SHP77 treated with DMSO at 0.1 percent for 48 hours (cell line): ENCODE measurements around the gene PIEZO2.
"Not testable (repeated sequence)": the region's sequence is repeated elsewhere in the genome, so short reads cannot be mapped to it uniquely, and the experiment has no call there.

Source experiments
- DNase-seq: peaks from one replicate; lab custom pipeline; 2025; lab: John Stamatoyannopoulos, UW

The PIEZO2 gene

DNA sequence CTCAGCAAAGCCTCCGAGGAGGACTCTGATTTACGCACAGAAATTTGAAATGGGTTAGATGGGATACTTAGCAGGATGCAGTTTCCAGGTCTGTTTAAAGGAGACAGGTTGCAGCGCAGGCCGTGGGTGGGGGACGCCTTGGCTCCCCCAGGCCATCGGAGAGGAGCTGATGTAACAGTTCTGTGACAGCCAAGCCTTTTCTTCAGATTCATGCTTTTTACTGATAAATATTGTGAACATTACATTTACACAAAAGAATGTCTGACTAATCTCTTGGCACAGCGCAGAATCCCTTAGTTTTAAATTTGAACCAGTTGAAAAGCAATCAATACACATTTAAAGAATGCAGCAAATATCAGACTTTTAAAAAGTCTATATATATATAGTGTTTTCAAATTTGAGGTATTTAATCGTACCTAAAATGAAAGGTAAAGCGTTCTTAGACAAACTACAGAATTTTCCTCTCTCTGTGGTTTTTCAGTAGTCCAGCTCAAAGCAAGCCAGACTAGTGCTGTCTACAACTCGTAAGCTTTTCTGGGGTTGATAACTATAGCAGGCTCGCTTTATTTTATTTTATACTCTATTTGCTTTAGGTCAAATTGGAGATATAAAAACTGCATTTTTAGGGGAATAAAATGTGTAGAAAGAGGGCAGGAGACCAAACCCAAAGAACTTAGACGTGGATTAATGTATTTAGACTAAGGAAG lies 221.9 kb downstream of the PIEZO2 start:
- no peak for DNase-seq

DNA sequence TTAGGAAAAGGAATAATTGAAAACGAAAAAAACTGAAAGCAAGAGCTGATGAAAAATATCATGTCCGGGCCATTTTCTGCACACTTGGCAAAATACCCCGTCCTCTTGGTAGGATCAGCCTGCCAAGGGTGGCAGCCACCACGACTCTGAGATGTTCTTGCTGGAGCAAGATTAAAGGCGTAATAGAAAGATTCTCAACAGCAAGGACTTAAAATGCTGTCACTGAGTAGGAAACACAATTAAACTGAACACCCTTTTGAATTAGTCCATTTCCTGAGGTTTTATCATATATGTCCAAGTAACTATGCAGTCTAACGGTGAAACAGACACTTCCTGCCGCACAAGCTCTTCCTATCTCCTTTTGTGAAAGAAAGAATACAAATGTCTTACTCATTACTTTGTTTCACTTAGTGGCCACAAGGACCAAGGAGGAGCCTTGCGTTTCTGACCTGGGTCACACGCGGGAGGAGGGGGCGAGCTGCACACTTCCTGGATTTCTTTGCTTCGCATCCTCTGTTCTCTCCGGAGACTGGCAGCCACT lies 222.7 kb downstream of the PIEZO2 start:
- no peak for DNase-seq

DNA sequence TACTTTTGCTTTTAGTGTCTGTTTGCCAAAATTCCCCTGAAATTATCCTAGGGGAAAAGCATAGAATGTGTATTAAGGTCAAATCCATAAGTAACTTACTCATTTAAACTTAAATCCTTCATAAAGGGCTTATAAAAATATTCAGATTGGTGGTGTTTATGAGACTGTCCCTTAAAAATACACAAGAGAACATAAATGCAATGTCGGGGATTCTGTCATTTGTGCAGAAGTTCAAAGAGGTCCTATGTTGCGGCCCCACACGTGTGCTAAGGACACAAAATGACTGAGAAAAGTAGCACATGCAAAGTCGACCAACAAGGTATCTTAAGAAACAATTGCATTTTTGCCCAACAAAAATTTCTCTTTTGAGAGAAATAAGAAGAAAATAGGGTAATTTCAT lies 225.1 kb downstream of the PIEZO2 start:
- no peak for DNase-seq

DNA sequence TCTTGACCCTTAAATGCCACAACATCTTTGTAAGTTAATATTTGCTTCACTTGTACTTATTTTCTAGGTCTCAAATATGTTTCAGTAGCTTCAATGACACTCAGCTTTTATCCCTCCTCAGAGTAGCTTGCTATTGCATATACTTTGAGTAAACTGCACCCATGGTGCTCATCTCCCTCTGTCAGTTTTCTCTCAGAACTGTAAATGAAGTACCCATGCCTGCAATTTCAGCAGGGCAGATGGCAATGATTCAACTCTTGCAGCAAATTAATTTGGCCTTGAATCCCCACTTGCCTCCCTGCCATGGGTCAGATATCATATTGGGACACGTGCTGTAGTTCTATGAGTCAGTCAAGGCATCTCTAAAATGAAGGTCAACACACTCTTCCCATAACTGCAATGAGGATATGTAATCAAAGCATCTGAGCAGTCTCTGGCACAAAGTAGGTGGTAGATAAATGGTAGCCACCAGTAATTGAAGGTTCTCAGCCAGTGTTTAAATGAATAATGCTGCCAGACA lies 225.8 kb downstream of the PIEZO2 start:
- DNase-seq, result no peak

DNA sequence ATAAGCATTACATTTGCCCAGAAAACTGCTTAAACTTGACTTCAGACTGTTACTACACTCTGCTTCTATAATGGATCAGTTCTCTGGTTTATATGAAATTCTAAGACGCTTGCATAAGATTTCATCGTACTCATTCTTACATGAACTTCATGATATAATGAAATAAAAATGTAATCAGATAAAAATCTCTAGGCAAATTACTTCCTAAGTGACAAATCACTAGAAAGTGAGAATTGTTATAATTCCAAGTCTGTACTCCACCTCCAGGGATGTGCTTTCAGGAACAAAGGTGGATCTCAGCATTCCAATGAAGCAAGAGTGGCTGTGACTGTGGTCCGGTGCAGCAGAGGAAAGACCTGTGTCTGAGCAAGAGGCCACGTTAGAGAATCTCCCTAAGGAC lies 226.2 kb downstream of the PIEZO2 start:
- no peak for DNase-seq

DNA sequence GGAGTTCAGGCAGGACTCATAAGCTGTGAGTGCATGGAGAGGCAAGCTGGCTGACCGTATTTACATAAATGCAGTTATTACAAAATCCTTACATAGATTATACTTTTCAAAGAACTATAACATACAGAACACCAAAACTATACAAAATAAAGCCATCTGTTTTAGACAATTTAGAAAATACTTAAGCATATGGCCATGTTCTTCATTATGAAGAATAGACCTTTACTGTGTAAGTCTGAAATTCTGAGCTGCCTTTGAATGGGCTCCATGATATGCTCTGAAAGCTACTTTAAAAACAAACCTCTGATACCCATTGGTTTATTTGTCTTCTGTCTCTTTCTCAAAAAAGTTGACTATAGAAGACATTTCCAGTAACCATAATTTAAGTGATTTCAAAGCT lies 226.7 kb downstream of the PIEZO2 start:
- DNase-seq, result not testable (repeated sequence)

DNA sequence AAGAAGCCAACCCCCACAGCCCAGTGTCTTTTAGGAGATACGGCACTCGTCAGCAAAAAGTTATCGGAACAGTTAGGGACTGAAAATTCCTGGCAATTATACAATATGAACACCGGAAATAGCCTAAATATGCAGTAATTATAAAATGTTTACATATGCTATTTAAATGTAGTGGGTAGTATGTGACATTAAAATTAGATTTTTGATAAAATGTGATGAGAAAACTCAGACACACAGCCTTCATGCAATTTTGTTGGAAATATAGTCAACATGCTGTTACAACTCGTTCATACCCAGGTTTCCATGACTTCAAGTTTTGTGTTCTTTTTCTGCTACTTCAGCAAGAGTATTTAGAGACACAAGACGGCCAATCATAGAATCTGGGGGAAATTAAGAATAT lies 229.1 kb downstream of the PIEZO2 start:
- not testable (repeated sequence) for DNase-seq

DNA sequence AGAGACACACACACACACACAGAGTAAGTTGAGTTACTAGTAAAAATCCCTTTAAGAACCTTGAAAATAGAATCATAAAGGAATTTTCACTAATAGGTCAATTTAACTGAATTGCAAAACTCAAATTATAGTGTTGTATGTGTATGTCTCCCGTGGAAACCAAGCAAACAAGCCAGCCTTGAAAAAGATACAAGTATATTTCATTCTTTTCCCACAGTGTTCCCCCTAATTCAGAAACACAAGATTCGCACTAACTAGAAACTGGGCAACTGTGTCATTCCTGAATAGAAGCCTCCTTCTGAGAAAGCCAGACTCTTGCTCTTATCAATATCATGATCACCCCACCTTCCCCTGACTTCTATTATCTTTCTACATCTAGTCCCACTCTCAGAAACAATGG lies 229.5 kb downstream of the PIEZO2 start:
- no peak for DNase-seq

DNA sequence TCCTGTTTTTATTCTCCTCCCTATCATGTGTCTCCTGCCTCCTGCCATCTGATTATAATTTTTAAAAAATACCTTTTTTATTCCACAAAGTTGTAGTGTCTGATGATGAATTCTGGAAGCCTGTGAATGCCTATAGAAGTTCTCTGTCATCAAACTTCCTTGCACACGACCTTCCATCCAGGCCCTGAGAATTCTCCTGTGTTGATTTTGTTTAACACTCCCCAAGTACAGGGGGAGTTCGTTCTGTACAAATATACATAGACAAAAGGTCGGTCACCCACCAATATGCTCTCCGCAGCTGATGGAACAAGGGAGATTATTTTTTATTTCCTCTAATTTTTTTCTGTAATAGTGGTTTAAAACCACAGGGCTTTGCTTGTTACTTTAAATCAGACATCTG lies 232.5 kb downstream of the PIEZO2 start:
- DNase-seq, result no peak

DNA sequence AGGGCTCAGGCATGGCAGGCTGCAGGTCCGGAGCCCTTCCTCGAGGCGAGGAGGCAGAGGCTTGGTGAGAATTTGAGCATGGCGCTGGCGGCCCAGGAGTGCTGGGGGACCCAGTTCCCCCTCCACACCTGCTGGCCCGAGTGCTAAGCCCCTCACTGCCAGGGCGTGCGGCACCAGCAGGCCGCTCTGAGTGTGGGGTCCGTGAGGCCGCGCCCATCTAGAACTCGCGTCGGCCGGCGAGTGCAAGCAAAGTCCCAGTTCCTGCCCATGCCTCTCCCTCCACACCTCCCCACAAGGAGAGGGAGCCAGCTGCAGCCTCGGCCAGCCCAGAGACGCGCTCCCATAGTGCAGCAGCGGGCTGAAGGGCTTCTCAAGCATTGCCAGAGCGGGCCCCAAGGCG lies 233.0 kb downstream of the PIEZO2 start:
- no peak for DNase-seq

DNA sequence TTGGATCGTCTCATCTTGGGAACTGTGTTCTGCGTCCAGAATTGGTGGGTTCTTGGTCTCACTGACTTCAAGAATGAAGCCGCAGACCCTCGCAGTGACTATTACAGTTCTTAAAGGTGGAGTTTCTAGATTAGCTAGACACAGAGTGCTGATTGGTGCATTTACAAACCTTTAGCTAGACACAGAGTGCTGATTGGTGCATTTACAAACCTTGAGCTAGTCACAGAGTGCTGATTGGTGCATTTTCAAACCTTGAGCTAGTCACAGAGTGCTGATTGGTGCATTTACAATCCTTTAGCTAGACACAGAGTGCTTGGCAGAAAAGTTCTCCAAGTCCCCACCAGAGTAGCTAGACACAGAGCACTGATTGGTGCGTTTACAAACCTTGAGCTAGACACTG lies 233.6 kb downstream of the PIEZO2 start:
- not testable (repeated sequence) for DNase-seq

DNA sequence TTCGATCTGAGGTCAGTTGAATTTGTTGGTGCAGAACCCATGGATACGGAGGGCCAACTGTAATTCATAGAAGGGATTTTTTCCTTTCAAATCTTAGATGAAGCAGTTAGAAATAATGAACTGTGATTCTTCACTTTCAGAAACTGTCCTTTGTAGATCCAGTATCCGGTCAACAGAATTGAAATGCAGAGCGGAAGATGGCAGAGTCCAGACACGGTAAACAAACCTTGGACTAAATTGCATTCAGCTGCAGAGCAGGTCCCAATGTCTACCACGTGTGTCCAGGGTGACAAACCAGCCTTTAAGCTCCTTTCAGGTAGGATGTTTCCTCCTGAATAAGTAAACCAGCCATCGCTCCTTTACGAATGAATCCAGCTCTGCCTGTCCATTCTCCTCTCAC lies 234.8 kb downstream of the PIEZO2 start:
- not testable (repeated sequence) for DNase-seq

DNA sequence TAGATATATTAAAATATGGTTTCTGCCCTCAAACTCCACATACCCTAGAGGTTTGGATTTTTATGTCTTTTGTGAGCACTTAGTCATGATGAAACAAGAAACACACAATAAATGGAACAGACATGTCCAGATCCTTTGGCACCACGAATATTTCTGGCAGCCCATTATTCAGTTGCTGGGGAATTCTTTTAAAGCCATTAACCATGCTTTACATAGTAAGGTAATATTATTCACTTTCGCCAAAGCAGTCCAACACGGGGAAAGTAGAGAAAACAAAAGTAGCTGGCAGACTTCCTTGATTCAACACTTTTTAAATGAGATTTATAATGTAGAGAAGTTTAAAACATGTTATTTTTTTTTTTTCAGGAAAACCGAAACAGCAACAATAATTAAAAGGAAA lies 235.4 kb downstream of the PIEZO2 start:
- no peak for DNase-seq

DNA sequence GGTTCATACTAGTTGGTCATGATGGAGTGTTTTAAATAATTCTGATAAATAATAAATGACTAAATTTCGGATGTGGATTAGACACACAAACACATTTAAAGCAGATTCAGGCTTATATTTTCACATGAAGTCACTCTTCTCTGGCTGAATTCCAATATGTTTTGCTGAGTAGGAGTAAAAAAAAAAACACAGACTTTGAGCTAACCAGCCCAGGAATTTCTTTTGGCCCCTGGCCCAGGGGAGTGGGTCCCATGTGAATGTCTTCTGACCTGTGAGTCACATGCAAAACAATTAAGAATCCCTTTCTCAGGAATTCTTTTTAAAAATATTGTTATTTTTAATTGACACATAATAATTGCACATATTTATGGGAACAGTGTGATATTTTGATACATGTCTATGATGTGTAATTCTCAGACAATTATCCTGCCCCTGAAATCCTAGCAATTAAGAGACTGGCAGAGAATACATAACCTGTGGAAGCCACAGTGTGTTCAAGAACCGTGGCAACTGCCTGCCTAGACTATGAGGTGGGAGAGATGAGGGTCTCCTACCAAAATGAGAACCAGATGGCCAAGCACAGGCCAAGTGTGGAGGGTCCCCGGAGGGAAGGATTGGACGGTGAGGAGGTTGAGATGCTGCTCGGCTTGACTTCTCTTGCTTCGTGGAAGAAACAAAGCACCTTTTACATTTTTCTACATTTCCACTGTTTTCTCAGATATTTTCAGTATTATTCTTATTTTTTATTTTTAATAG lies 236.4 kb downstream of the PIEZO2 start:
- no peak for DNase-seq

DNA sequence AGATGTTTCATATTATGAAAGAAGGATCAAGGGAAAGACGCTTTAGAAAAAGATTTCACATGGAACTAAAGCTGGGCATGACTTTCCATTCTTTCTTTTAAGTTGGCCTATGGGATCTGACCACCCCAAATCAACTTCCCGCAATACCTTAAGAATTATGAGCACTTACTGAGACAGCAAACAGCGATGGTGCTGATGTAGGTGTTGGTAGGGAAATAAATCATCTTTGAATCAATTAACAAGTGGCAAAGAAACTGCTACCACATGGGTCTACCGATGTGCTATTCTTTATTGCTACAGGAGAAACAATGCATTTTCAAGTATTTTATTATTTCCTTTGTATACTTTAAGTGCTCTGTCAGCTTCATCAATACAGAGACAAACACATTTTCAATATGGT lies 239.6 kb downstream of the PIEZO2 start:
- no peak for DNase-seq

DNA sequence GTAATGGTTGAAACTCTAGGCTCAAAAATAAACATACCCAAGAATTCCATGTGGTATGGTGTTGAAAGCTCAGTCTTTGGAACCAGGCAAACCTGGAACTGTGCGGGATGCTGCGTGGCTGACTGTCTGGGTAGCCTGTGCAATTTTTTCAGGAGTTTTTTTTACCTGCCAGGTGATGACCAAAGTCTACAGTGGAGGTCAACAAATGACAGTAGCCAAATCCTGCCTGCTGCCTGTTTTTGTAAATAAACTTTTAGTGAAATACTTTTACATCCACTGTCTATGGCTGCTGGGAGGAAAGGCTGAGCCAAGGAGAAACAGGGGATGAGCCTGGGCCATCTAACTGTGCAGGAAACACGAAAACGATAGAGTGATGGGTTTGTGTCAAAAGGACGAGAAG lies 240.6 kb downstream of the PIEZO2 start:
- no peak for DNase-seq

DNA sequence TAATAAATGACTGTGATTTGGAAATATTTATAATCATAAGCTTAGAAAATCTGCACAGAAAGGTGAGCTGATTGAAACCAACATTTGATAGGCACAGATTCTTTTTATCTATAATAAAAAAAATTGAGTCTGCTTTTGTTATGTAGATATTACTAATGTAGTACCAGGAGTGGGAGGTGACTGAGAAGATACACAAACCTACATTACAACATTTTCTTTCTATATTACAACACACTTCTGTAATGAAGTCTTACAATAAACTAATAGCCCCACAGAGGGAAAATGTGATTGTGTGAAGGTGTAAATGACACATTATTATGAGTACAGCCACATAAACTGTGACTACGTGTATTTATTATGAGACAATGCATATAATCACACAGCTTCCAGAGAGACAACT lies 241.6 kb downstream of the PIEZO2 start:
- no peak for DNase-seq

DNA sequence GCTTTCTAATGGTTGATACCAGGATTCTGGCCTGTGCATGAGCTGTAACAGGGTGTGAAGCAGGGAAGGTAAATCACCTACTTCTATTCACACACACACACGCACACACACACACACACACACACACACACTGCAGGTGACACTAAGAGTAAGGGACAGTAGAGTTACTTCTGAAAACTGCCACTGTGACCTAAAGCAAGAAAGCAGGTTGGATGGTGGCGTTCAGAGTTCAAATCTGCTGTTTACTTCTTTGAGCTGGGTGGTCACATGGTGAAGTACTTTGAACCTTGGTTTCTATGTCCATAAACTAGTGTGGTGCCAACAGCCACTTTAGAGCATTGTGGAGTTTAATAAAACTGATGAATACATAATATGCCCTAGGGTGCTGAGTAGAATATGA lies 248.0 kb downstream of the PIEZO2 start:
- no peak for DNase-seq

DNA sequence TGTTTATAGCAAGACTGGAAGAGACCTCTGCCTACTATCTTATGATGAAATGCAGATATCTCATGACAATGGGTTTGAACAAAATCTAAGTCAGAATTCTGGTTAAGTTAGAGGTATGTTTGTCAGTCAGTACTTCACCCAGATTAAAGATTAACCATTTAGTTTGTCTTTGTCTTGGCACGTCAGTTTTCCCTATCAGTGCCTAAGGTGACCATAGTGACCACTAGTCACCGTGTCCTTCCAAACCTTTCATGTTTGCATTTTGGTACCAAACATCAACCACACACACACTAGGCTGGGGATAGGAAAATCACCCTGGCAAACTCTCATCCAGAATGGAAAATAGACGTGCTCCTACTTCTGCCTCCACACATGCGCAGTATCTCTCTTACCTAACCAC lies 248.9 kb downstream of the PIEZO2 start:
- no peak for DNase-seq

DNA sequence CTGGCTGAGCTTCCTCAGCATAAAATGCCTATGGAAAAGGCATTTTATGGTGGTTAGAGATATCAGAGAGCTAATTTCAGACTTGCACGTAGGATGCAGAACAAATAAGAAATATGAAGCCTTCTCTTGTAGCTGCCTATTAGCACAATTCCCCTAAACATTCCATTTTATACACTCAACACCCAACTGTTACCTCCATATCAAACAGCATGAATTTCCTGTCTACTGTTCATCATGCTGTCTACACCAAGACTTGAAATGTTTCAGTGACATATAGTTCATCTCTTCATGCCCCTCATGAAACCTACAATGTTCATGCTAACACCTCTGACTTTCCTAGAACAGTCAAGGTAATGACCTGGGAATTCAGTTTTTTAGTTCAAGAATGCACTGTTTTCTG lies 249.9 kb downstream of the PIEZO2 start:
- DNase-seq, result no peak

DNA sequence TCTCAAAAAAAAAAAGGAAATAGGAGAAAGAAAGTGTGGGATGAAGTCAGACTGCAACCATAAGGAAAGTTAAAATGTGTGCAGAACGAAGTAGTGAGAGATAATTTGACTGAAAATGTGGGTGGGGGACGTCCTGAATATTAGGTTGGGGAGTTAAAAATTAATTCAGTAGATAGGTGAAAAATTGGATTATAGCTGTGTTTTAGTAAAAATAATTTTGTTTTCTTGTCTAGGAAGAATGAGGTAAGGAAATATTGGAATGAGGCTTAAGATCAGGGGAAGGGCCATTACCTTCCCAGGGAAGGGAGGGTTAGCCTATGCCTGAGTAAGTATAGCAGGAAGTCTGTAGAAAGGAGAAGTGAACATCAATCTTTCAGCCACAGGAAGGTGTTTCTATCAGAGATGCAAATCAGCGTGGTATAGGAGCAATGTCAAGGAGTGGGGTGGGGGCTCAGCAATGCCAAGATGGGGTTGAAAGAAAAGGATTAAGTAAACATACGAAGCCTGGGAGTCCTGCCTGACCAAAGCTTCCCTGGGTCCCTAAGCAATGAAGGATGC lies 250.9 kb downstream of the PIEZO2 start:
- DNase-seq, result no peak

DNA sequence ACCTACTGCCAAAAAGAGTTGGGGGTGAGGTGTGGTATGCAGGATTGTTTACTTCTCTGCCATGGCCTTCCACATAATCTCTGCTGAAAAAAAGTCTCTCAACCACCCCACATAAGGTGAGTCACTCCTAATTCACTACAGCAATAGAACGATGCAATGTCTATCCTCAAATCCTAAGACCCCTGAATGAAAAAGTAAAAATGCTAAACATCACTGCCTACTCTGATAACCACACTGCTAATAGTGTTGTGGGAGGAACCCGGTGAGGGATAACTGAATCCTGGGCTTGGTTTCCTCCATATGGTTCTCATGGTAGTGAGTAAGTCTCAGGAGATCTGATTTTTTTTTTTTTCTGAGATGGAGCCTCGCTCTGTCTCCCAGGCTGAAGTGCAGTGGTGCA lies 252.5 kb downstream of the PIEZO2 start:
- no peak for DNase-seq

DNA sequence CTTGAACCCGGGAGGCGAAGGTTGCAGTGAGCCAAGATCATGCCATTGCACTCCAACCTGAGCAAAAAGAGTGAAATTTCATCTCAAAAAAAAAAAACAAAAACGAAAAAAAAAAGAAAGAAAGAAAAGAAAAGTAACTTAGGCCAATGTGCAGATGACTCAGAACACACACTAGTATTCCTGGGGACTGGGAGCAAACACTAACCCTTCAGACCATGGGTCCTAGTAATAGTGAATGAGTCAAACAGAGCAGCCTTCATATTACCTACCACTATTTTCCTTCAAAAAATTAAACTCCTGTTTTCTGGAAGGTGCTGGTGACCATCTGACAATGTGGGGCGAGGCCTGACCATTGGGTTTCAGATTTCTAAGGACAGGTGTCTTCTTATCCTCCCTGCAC lies 253.4 kb downstream of the PIEZO2 start:
- DNase-seq, result no peak
